ENCODE measurements around the gene SNX25.
"Not testable (repeated sequence)": the region's sequence is repeated elsewhere in the genome, so short reads cannot be mapped to it uniquely, and the experiment has no call there.

The SNX25 gene

DNA sequence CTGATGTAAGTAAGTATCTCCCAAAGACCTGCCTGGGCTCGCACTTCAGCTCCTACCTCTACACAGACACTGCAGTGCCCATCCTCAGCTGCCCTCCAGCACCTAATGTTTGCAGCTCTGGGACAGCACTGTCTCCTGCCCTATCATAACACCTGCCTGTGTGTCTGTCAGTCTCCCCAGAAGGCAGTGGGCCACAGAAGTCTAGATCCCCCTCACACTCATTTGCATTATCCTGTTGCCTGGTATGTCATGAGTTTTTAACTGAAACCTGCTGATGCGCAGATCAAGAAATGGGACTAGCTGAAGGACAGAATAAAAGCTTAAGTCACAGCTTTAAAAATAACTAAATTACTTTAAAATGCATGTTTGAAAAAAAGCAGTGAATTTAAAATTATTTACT, 143.3 kb downstream of the SNX25 start:
- in situ Hi-C loops (cut with HindIII; ENCODE audit: low pct_ligation_motif_present, low pct_unique_long_range_greater_than_20kb, low sequenced_read_pairs) = no loop called here

DNA sequence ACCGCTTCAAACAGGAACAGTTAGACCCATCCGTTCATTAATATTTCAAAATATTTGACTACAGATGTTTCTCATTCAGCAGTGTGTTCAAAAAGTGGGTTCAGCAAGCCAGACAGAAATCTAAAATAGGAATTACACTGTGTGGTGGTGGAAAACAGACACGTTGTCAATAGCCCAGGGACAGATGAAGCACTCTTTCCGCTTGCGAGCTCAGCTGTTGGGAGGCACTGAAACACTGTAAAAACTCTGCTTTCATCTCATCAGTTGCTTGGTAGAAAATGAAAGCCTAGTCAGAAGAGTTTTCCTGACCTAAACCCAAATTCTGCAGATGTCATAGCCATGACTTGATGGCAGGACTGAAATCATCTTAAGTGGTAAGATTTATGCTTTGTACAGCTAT, 147.8 kb downstream of the SNX25 start:
- no peak for DNase-seq
- in situ Hi-C loops (cut with HindIII; ENCODE audit: low pct_ligation_motif_present, low pct_unique_long_range_greater_than_20kb, low sequenced_read_pairs) = no loop called here

More for the DNA sequence above, 143.3 kb downstream of the SNX25 start:
- DNase-seq = no peak

DNA sequence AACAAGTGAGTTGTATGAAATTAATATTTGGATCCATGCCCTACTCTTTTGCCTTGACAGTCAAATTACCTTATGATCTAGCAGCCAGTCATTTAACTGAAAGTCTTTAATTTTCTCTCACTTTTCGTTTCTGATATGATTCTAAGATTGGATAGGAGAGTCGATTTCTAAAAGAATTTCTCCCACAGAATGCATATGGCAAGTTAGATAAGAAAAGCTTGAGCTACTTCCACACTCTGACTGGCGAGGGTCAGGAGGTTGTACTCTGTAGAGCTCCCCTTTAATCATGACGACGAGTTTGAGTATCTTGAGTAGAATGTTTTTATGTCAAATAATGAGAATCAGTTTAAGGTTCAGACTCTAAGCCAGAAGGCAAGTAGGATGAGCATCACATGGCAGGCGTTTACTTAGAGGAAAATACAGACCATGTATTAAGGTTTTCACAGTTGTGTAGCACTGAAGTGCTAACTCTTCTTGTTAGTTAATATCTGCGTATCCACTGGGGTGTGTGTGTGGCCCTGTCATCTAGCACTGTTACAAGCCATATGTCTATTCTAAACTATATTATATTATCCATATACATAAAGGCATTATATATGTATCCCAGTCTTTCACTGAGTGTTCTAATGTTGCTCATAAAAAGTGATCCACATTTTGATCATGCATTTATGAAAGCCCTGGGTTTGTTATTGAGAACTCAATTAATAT, 148.5 kb downstream of the SNX25 start:
- no peak for DNase-seq
- in situ Hi-C loops (cut with HindIII; ENCODE audit: low pct_ligation_motif_present, low pct_unique_long_range_greater_than_20kb, low sequenced_read_pairs) = no loop called here

DNA sequence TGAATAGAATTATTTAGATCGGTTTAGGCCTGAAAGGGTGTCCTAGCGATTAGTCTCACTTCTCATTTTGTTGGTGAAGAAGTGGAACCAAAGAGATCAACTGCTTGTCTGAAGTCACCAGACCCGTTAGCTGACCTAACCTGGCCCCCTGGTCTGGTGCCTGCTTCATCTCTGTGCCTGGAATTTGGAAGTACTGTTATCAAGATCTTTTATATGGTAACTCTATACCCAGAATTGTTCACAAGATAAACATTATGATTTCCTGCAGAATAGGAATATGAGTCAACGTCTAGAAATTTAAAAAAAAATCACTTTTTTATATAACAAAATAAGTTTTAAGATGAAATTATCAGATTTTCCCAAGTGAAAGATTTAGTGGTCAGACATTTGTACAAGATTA, 149.1 kb downstream of the SNX25 start:
- in situ Hi-C loops (cut with HindIII; ENCODE audit: low pct_ligation_motif_present, low pct_unique_long_range_greater_than_20kb, low sequenced_read_pairs) = no loop called here

DNA sequence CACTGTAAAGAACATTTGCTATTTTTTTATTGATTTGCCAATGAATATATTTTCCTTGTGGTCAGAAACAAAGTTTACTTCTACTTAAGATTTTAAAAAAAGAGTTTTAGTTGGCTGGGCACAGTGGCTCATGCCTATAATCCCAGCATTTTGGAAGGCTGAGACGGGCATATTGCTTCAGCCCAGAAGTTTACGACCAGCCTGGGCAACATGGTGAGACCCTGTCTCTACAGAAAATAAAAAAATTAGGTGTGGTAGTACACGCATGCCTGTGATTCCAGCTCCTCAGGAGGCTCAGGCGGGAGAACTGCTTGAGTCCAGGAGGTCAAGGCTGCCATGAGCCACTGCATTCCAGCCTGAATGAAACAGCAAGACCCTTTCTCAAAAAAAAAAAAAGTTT, 149.6 kb downstream of the SNX25 start:
- no peak for DNase-seq

More for the DNA sequence above, 149.1 kb downstream of the SNX25 start:
- DNase-seq = no peak

DNA sequence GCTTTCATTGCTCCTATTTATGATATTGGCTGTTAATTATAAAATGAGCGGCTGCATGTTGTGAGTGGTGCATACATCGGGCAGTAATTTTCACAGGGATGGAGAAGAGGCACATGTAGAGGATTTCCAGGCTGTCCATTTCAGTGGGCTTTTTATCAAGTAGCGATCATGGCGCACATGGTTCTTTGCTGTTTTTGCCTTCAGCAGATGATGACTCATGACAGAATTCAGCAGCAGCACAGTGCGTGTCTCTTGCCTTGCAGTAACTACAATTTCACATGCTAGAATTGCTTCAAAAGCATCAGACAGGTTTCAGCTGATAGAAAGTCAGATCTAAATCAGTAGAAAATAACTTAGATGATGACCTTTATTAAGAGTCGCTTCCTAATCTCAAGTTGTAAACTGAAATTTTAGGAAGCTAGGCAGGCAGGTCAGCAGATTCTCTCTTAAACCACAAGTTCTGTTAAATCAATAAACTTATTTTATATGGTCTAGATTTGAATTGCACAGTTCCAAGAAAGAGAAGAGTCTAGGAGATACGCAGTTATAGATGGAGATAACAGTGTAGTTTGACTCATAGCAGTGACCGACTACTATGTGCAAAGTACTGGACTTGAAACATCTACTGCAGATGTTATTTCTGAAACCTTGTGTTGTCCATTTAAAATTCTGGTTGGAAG, 150.5 kb downstream of the SNX25 start:
- no peak for DNase-seq
- in situ Hi-C loops (cut with HindIII; ENCODE audit: low pct_ligation_motif_present, low pct_unique_long_range_greater_than_20kb, low sequenced_read_pairs) = no loop called here

More for the DNA sequence above, 149.6 kb downstream of the SNX25 start:
- in situ Hi-C loops (cut with HindIII; ENCODE audit: low pct_ligation_motif_present, low pct_unique_long_range_greater_than_20kb, low sequenced_read_pairs) = no loop called here

DNA sequence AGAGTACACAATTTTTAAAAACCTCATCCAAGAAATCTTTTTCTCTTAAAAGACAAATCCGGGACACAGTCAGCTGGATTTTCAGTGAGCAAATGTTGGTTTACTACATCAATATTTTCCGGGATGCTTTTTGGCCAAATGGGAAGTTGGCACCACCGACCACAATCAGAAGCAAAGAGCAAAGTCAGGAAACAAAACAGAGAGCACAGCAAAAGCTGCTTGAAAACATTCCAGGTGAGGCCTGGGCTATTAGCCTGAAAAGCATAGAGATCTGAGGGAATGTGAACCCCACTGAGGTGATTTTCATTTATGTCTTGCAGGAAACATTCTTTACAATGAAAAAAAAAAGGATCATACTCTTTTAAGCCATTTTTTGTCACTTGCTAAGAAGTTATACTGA, 152.5 kb downstream of the SNX25 start:
- in situ Hi-C loops (cut with HindIII; ENCODE audit: low pct_ligation_motif_present, low pct_unique_long_range_greater_than_20kb, low sequenced_read_pairs) = no loop called here
- DNase-seq = no peak

DNA sequence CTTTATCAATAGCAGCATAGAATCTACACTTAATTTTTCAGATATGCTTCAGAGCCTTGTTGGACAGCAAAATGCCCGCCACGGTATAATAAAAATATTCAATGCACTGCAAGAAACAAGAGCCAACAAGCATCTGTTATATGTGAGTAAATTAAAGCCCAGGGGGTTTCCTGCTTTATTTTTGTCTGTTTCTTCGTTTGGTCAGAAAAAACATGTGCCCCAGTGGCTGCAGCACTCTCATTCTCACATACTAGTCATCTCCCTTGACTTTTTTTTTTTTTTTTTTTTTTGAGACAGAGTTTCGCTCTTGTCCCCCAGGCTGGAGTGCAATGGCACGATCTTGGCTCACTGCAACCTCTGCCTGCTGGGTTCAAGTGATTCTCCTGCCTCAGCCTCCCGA, 153.2 kb downstream of the SNX25 start:
- DNase-seq; in situ Hi-C loops (cut with HindIII; ENCODE audit: low pct_ligation_motif_present, low pct_unique_long_range_greater_than_20kb, low sequenced_read_pairs): not testable (repeated sequence)

DNA sequence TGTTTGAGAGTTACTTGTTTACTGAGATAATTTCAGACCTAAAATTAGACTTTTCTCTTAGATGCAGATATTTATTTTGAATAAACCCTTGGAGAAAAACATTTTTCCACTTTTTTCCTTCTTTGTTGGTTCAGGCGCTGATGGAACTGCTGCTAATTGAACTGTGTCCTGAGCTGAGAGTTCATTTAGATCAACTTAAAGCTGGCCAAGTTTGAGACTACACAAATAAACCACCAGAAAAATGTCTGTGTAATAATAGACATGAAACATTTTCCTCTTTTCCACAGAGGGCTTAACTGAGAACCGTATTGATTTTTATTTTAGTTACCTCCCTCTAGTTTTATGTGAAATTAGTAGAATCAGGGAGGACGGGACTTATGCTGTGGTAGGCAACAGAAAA, 153.9 kb downstream of the SNX25 start:
- in situ Hi-C loops (cut with HindIII; ENCODE audit: low pct_ligation_motif_present, low pct_unique_long_range_greater_than_20kb, low sequenced_read_pairs) = no loop called here
- no peak for DNase-seq

DNA sequence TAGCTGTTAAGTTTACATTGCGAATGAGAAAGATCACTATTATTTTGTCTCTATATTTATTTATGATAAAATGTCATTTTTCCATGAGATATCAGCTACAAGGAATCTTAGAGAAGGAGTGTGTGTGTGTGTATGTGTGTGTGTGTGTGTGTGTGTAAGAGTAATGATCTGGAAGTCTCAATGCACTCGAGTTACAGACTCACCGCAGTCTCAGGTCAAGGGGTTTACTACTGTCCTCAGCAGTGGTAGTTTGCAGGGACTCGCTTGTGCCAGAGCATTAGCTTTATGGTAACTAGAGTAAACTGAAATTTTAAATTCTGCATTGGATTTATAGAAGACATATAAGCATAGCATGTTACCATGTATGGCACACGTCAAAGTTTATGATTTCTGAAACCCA, 155.5 kb downstream of the SNX25 start:
- in situ Hi-C loops (cut with HindIII; ENCODE audit: low pct_ligation_motif_present, low pct_unique_long_range_greater_than_20kb, low sequenced_read_pairs) = no loop called here
- no peak for DNase-seq

DNA sequence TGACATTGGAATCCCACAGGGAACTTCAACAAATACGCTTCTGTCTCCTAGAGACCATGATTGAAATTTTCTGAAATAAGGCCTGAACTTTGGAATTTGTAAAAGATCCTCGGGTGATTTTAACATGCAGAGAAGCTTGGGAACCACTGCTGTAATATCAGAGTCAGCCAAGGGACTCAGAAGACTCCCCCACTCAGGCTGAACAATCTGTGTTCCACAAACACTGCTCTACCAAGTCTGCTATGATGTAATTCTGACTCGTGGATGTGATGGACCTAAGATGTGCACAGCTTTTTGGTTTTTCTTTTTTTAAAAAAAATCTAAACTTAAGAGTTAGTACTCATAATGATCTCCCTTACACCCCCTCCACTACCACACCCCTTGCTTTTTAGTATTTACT, 160.3 kb downstream of the SNX25 start:
- DNase-seq = no peak
- in situ Hi-C loops (cut with HindIII; ENCODE audit: low pct_ligation_motif_present, low pct_unique_long_range_greater_than_20kb, low sequenced_read_pairs) = no loop called here

DNA sequence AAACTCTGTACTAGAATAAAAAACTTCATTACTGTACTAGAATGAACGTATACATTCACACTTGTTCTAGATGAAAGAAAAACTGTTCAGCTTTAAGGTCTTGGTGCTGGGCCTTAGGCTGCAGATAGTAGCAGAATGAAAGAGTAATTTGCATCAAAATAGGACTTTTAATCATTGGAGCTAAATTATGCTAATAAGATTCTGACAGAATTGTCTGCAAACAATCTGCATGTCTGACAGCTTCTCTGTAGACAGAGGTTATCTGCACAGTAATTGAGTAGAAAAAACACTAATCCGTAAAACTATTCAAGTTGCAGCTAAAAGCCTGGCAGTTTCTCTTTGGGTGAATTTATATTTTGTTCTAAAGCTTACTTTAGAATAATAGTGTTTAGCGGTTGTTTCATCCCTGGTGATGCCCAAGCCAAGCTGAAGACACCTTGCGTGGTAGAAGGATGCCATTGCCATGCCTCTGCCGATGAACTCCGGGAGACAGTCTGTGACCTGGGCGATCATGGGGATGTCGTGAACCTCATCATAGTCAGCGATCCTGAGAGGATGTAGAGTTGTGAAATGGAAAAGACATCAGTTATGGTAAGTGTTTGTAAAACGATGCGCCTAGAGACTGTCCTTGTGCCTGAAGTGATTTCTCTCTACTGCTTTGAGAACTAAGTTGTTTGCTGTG, 161.0 kb downstream of the SNX25 start:
- no peak for DNase-seq
- in situ Hi-C loops (cut with HindIII; ENCODE audit: low pct_ligation_motif_present, low pct_unique_long_range_greater_than_20kb, low sequenced_read_pairs) = no loop called here

DNA sequence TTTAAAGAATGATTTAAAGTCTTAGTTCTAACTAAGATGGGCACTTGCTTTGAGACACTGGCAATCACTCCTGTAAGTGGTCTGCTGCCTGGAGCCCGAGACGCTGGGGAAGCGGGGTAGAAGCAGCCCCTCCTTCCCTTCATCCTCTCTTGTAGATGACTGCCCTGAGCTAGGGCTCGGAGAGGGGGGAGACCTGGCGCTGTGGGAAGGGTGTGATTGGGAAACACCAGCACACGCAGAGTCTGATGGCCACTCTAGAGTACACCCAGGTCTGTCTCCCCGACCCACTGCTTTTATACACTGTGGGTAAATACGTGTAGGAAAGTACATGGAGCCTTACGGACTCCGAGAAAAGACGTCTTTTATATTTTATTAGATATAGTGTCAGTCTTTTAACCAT, 162.3 kb downstream of the SNX25 start:
- in situ Hi-C loops (cut with HindIII; ENCODE audit: low pct_ligation_motif_present, low pct_unique_long_range_greater_than_20kb, low sequenced_read_pairs) = no loop called here

DNA sequence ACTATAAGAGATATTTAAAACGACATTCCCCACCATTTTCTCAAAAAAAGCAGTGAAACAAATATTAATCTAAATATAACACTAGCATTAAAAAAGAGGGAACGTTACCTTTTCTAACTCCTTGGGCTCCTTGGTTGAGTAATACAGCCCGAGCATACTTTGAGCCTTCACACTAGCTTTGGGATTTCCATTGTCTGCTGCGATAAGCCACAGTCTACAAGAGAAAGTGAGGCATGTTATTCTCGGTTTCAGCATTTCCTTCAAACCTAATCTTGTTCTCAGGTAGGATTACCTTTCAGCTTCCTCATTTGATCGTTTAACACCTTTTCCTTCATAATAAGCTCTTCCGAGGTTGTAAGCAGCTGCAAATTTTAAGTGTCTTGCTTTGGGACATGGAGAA, 164.6 kb downstream of the SNX25 start:
- DNase-seq = no peak
- in situ Hi-C loops (cut with HindIII; ENCODE audit: low pct_ligation_motif_present, low pct_unique_long_range_greater_than_20kb, low sequenced_read_pairs) = no loop called here

More for the DNA sequence above, 162.3 kb downstream of the SNX25 start:
- DNase-seq = no peak

DNA sequence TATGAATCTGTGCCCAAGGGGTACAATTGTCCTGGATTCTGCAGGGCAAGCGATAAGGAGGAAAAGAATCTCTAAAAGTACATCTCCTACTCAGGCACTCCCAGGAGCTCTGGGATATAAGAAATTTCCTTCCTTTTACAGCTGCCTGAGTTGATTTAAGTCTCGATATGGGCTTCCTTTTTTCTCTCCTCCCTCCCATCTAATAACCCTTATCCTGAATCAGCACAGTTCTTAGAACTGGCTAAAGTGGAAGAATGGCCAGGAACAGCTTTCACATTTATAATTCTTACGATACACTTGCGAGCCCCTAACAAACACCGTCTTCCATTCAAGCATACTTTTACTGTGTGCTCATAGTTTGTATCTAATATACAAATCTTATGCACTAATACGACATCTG, 165.2 kb downstream of the SNX25 start:
- in situ Hi-C loops (cut with HindIII; ENCODE audit: low pct_ligation_motif_present, low pct_unique_long_range_greater_than_20kb, low sequenced_read_pairs) = no loop called here
- DNase-seq = no peak

DNA sequence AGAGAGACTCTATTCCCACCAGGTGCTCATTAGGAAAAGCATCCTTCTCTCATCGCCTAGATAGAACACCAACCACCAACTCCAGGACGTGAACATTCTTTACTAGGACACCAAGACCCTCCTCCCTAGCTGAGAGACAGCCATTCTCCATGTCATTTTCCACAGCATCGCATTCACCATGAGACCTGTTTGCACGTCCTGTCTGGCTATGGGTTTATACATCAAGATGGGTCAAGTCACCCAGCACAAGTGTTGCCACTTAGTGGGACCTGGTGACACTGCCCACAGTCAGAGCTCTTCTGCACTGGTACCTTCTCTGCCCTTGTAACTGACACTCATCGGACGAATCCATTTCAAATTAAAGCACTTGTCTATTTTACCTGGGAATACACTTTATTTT, 168.9 kb downstream of the SNX25 start:
- no peak for DNase-seq
- in situ Hi-C loops (cut with HindIII; ENCODE audit: low pct_ligation_motif_present, low pct_unique_long_range_greater_than_20kb, low sequenced_read_pairs) = no loop called here

DNA sequence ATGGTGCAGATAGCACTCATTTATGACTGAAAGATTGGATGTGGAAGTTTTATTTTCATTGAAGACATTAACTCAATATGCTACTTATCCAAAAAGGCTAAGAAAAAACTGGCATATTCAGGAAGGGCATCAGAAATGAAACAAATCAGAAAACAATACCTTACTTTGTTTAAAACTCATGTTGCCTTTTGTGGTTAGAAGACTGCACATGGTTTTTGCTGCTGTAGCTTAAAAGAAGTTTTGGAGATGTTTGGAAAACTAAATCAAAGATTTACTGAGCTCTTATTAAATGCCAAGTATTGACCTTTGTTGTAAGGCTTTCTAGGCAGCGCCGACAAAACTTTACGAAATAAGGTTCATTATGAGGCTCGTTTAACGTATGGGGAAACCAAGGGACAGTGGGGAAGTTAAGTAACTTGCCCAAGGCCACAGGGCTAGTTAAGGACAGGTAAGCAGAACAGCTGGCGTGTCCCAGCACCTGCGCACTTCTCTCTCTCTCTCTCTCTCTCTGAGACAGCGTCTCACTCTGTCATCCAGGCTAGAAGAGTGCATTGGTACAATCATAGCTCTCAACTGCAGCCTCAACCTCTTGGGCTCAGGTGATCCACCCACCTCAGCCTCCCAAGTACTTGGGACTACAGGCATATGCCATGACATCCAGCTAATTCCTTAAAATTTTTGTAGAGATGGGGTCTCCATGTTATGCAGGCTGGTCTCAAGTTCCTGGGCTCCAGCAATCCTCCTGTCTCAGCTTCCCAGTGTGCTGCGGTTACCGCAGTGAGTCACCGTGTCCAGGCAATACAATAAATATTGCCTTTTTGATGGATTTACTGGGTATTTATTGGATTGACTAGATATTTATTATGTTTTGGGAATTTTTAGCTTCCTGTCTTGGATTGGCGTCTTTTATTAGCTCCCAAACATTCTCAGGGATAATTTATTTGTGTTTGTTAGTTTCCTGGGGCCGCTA, 170.2 kb downstream of the SNX25 start:
- no peak for DNase-seq
- in situ Hi-C loops (cut with HindIII; ENCODE audit: low pct_ligation_motif_present, low pct_unique_long_range_greater_than_20kb, low sequenced_read_pairs) = no loop called here

DNA sequence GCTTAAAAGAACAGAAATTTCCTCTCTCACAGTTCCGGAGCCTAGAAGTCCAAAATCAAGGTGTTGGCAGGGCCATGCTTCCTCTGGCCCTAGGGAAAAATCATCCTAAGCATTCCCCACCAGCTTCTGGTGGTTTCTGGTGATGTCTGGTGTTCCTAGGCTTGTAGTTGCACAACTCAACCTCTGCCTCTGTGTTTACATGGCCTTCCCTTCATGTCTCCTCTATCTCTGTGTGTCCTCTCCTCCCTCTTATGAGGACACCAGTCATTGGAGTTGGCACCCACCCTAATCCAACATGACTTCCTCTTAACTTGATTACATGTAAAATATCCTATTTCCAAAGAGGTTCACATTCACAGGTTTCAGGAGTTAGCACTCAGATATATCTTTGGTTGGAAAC, 170.9 kb downstream of the SNX25 start:
- in situ Hi-C loops (cut with HindIII; ENCODE audit: low pct_ligation_motif_present, low pct_unique_long_range_greater_than_20kb, low sequenced_read_pairs) = no loop called here
- no peak for DNase-seq
